Jurkat, Clone E6-1 (cell line): ENCODE data around the gene CKAP2.
"Not testable (repeated sequence)": the region's sequence is repeated elsewhere in the genome, so short reads cannot be mapped to it uniquely, and the experiment has no call there.

Experiments
- DNase-seq: peaks from one replicate; pipeline ENCODE4 v3.0.0-alpha.2; 2011; ENCODE audit warnings: low read depth, low spot score
- H3K4me3 ChIP-seq: 2 replicates; pipeline ENCODE4 v1.5.1; 2011; ENCODE audit warnings: mild to moderate bottlenecking, low read length, control low read depth, moderate library complexity

The CKAP2 gene

DNA sequence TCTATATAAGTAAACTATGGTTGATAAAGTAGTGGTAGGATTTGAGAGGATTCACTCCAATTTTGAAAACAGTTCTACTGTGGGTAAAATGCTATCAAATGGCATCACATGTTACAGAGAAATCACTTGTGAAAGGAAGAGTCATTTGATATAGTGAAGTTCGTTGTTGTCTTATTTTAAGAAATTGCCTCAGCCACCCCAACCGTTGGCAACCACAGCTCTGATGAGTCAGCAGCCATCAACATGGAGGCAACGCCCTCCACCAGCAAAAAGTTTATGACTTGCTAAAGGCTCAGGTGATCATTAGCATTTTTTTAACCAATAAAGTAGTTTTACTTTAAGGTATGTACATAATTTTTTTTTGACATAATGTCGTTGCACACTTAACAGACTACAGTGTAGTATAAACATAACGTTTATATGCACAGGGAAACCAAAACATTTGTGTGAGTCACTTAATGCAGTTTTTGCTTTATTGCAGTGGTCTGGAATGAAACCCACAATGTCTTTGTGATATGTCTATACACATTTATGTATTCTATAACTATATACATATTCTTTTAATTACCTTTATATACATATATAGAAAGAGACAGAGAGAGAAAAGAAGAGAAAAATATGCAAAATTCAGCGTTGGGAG is 58.8 kb downstream of the CKAP2 start:
- H3K4me3 ChIP-seq: not testable (repeated sequence)
- DNase-seq: peak; percentile 5

DNA sequence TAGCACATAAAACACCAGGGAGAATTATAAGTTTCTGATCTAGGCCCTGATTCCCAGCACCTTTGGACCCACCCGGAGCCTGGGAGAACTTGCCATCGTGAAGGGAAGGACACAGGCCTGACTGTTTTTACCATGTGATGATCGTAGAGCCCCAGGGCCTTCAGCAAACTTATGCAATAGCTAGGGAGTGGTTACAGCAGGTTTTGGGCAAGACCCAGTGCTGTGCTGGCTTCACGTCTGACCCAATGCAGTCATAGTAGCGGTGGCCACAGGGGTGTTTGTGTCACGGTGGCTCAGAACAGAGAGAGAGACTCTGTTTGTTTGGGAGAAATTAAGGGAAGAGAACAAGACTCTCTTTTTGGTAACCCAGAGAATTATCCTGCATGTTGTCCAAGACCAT is 68.0 kb downstream of the CKAP2 start:
- H3K4me3 ChIP-seq, DNase-seq: not testable (repeated sequence)
